Loucy (cell line): ENCODE measurements around the gene AMN.

ENCODE experiments used
- H2AFZ ChIP-seq: fragments of 200-600 bp; sonication (generic); 2 replicates; pipeline ENCODE4 v1.6.0; 2016; ENCODE audit warnings: antibody characterized with exemption, mild to moderate bottlenecking, low read length, moderate library complexity
- H3F3A ChIP-seq: fragments of 200-600 bp; 2 replicates; pipeline ENCODE4 v1.6.0; 2016; ENCODE audit warnings: antibody characterized with exemption, low read depth, mild to moderate bottlenecking
- H3K27me3 ChIP-seq: fragments of 200-600 bp; sonication (generic); 2 replicates; pipeline ENCODE4 v1.6.1; 2014; ENCODE audit warnings: low read length, mild to moderate bottlenecking; ENCODE audit not compliant: insufficient read depth, poor library complexity, severe bottlenecking
- H3K36me3 ChIP-seq: fragments of 200-600 bp; sonication (generic); 2 replicates; pipeline ENCODE4 v1.6.1; 2016; ENCODE audit warnings: low read length; ENCODE audit not compliant: insufficient read depth
- H3K4me1 ChIP-seq: fragments of 200-600 bp; sonication (generic); 2 replicates; pipeline ENCODE4 v1.5.1; 2014; ENCODE audit warnings: low read length, mild to moderate bottlenecking; ENCODE audit not compliant: insufficient read depth, poor library complexity, severe bottlenecking
- H3K4me2 ChIP-seq: fragments of 200-600 bp; sonication (generic); 2 replicates; pipeline ENCODE4 v1.6.0; 2014; ENCODE audit warnings: antibody characterized with exemption, low read length, low read depth, mild to moderate bottlenecking; ENCODE audit not compliant: poor library complexity, severe bottlenecking
- H3K4me3 ChIP-seq: fragments of 200-600 bp; sonication (generic); 2 replicates; pipeline ENCODE4 v1.5.1; 2014; ENCODE audit warnings: low read length, mild to moderate bottlenecking, mixed read lengths; ENCODE audit not compliant: poor library complexity, severe bottlenecking
- H3K79me2 ChIP-seq: fragments of 200-600 bp; sonication (generic); 2 replicates; pipeline ENCODE4 v1.6.1; 2014; ENCODE audit warnings: low read length; ENCODE audit not compliant: insufficient read depth
- H3K9ac ChIP-seq: fragments of 200-600 bp; sonication (generic); 2 replicates; pipeline ENCODE4 v1.6.0; 2014; ENCODE audit warnings: mild to moderate bottlenecking, low read depth, low read length, moderate library complexity; ENCODE audit not compliant: poor library complexity, severe bottlenecking
- H3K9me2 ChIP-seq: fragments of 200-600 bp; sonication (generic); replicated peaks from 2 replicates; pipeline ENCODE4 v1.6.1; 2016; ENCODE audit warnings: low read depth, low read length, mixed read lengths
- H3K9me3 ChIP-seq: fragments of 200-600 bp; sonication (generic); 2 replicates; pipeline ENCODE4 v1.6.1; 2014; ENCODE audit warnings: mild to moderate bottlenecking, antibody characterized with exemption, low read length, low read depth; ENCODE audit not compliant: insufficient read depth
- H4K20me1 ChIP-seq: fragments of 200-600 bp; sonication (generic); 2 replicates; pipeline ENCODE4 v1.6.0; 2014; ENCODE audit warnings: antibody characterized with exemption, low read length, mild to moderate bottlenecking; ENCODE audit not compliant: insufficient read depth, poor library complexity, severe bottlenecking
- EZH2phosphoT487 ChIP-seq: fragments of 200-600 bp; IDR thresholded peaks from 2 replicates; pipeline ENCODE4 v1.6.1; 2018; ENCODE audit warnings: antibody characterized with exemption, mild to moderate bottlenecking, moderate library complexity, borderline replicate concordance
- TF ChIP-seq, protein P1 (sequence below): fragments of 200-600 bp; sonication (generic); conservative IDR thresholded peaks from 2 replicates; pipeline ENCODE4 v1.5.1; 2014; ENCODE audit warnings: mild to moderate bottlenecking, antibody characterized with exemption, low read length

Gene AMN

DNA sequence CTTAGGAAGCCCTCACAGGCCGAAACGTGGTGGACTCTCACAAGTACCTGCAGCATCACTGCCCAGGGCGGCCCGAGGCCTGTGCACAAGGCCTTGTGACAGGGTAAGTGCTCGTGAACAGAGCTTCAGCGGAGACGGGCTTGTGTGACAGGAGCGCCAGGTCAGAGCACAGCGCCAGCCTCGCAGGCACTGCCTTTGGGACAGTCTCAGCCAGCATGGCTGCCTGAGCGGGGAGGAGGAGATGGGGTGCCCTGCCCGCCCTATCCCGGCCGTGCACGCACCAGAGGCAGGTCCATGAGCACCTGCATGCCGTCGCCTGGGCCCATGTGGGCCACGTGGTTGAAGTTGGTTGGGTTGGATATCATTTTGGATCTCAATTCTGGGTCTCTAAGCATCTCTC is 16.9 kb downstream of the AMN start:
- Histone ChIP-seq H3F3A (no peaks in the 10 kb centered on the region), H3K27me3 (no peaks in the 10 kb centered on the region), H3K9me2 (no peaks in the 10 kb centered on the region), H3K4me2 (no peak overlapping the region), H3K9me3 (no peaks in the 10 kb centered on the region), H3K4me1 (no peaks in the 10 kb centered on the region), H3K79me2 (no peaks in the 10 kb centered on the region), H3K4me3 (no peak overlapping the region), H3K9ac (no peak overlapping the region), H2AFZ (no peak overlapping the region), H4K20me1 (no peaks in the 10 kb centered on the region), H3K36me3 (no peaks in the 10 kb centered on the region)
- no peak for TF ChIP-seq EZH2phosphoT487
- TF ChIP-seq, protein P1, sequence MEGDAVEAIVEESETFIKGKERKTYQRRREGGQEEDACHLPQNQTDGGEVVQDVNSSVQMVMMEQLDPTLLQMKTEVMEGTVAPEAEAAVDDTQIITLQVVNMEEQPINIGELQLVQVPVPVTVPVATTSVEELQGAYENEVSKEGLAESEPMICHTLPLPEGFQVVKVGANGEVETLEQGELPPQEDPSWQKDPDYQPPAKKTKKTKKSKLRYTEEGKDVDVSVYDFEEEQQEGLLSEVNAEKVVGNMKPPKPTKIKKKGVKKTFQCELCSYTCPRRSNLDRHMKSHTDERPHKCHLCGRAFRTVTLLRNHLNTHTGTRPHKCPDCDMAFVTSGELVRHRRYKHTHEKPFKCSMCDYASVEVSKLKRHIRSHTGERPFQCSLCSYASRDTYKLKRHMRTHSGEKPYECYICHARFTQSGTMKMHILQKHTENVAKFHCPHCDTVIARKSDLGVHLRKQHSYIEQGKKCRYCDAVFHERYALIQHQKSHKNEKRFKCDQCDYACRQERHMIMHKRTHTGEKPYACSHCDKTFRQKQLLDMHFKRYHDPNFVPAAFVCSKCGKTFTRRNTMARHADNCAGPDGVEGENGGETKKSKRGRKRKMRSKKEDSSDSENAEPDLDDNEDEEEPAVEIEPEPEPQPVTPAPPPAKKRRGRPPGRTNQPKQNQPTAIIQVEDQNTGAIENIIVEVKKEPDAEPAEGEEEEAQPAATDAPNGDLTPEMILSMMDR = no peak

DNA sequence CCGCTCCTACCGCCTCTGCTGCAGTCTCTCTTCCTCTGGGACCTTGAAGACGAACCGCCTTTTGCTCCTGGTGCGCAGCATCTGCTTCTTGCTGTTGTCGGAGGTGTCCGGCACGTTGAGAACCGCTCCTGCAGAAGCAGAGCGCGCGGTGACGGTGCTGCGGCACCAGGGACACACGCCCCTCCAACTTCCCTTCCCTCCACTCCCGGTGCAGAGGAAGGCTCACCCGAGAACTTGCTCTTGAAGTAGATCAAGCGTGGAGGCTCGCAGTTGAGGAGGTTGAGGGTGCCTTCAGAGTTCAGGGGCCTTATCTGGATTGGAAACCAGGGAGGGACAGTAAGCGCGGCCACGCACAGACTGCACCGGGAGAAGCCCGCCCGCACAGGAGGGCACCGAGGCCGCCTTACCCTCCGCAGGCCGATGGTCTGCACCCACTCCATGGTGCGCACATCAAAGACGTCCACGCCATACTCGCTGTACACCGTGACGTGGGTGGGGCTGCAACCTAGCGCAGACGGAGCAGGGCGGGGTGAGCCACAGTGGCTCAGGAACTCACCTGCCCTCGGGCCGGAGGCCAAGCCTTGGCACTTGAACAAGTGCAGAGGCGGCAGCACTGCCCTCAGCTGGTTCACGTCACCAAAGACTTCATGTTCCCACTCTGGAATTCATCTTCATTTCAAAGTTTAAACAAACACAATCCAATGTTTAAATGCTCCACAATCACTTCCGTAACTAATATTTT is 17.5 kb downstream of the AMN start:
- Histone ChIP-seq H3K4me3 (no peak overlapping the region), H3K27me3 (no peaks in the 10 kb centered on the region), H2AFZ (no peak overlapping the region), H3K9ac (no peak overlapping the region), H3F3A (no peaks in the 10 kb centered on the region), H3K36me3 (no peaks in the 10 kb centered on the region), H3K4me2 (no peak overlapping the region), H3K9me2 (no peaks in the 10 kb centered on the region), H3K9me3 (no peaks in the 10 kb centered on the region), H4K20me1 (no peaks in the 10 kb centered on the region), H3K79me2 (no peaks in the 10 kb centered on the region), H3K4me1 (no peaks in the 10 kb centered on the region)
- TF ChIP-seq EZH2phosphoT487 = no peak
- TF ChIP-seq, protein P1 = no peak

DNA sequence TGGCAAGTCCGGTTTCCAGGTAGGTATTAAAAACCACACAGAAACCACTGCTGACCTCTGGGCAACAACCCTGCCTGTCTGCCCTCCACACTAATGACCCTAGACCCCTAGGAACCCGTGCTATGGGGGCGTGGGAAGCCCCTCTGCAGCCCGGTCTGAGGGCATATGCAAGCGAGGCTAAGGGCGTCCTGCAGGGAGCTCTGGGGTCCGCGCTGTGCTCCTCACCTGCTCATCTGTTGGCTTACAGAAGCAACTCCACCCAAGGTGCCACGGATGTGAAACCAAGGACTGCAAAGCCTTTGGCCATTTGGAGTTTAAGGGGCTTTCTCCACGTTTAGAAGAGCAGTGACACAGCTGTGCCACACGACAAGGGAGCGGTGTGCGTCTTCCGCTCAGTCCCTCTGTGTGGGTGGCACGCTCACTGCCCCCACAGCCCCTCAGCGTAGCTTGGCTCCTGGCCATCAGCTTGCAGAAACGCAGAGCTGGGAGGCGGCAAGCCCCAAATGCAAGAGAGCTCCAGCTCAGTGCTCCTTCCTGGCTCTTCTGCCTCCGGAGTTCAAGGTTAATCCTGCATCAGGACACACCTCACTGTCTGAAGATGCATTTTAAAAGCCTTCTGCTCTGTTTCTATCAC is 18.4 kb downstream of the AMN start:
- no peak overlapping the region for H2AFZ ChIP-seq
- no peak overlapping the region for H3K4me3 ChIP-seq
- no peaks in the 10 kb centered on the region for H3K9me2 ChIP-seq
- H3F3A ChIP-seq = no peaks in the 10 kb centered on the region
- H3K9ac ChIP-seq = no peak overlapping the region
- no peaks in the 10 kb centered on the region for H3K4me1 ChIP-seq
- H4K20me1 ChIP-seq = no peaks in the 10 kb centered on the region
- no peaks in the 10 kb centered on the region for H3K9me3 ChIP-seq
- TF ChIP-seq EZH2phosphoT487 = no peak
- TF ChIP-seq, protein P1 = no peak
- H3K79me2 ChIP-seq = no peaks in the 10 kb centered on the region
- H3K4me2 ChIP-seq = no peak overlapping the region
- no peaks in the 10 kb centered on the region for H3K36me3 ChIP-seq
- no peaks in the 10 kb centered on the region for H3K27me3 ChIP-seq
